Small intestine (tissue), 7 donors: ENCODE data around the gene FGF16. TPM values are rescaled to one million over a fixed set of nuclear protein-coding genes. Genes with fewer than 3 reads are reported as not detected.

ENCODE experiments used
- DNase-seq, 2 donors: peaks; one replicate each; pipeline versions ENCODE4 v3.0.0 to v3.0.0-alpha.2; 2013
- FAIRE-seq: peaks from 2 replicates; lab custom pipeline; 2012; peaks lifted over from hg19 to GRCh38; lab: Jason Lieb, UNC
- H3K27ac ChIP-seq, 3 donors: one replicate each; pipeline ENCODE4 v1.5.1; 2013; ENCODE audit warnings: low read length in 2 of 3, mild to moderate bottlenecking in 2 of 3, control low read depth in 1 of 3, inconsistent platforms in 1 of 3, low read depth in 1 of 3, moderate library complexity in 1 of 3
- H3K27me3 ChIP-seq, 3 donors: one replicate each; pipeline ENCODE4 v1.6.1; 2013; ENCODE audit warnings: low read length in 3 of 3, inconsistent platforms in 1 of 3; ENCODE audit not compliant: control insufficient read depth in 3 of 3, insufficient read depth in 3 of 3
- H3K36me3 ChIP-seq, 3 donors: one replicate each; pipeline ENCODE4 v1.6.1; 2013; ENCODE audit warnings: low read length in 3 of 3, inconsistent platforms in 1 of 3, low read depth in 1 of 3, mild to moderate bottlenecking in 1 of 3, moderate library complexity in 1 of 3; ENCODE audit not compliant: control insufficient read depth in 3 of 3, insufficient read depth in 2 of 3
- H3K4me1 ChIP-seq, 3 donors: one replicate each; pipeline ENCODE4 v1.6.1; 2013; ENCODE audit warnings: low read length in 2 of 3, inconsistent platforms in 1 of 3, low read depth in 1 of 3, mild to moderate bottlenecking in 1 of 3, moderate library complexity in 1 of 3; ENCODE audit not compliant: control insufficient read depth in 3 of 3, insufficient read depth in 2 of 3
- H3K4me3 ChIP-seq, 3 donors: one replicate each; pipeline ENCODE4 v1.5.1; 2013; ENCODE audit warnings: low read length in 3 of 3, control low read depth in 1 of 3, inconsistent platforms in 1 of 3, low read depth in 1 of 3, mild to moderate bottlenecking in 1 of 3, moderate library complexity in 1 of 3
- H3K9me3 ChIP-seq, 2 donors: one replicate each; pipeline ENCODE4 v1.6.1; 2013; ENCODE audit warnings: low read depth in 1 of 2, low read length in 1 of 2; ENCODE audit not compliant: control insufficient read depth in 2 of 2, insufficient read depth in 1 of 2
- WGBS, 3 donors: extraction: QIAGEN DNeasy Blood & Tissue Kit; methylation state at CpG; one replicate each; pipeline ENCODE4 v1.1.7; 2013; 5-methylcytosine and 5-hydroxymethylcytosine counted together
- polyA plus RNA-seq, 4 donors: library from polyadenylated mRNA; stranded (reverse) in 3 of 4; unstranded in 1 of 4; fragments of 200-250 nt in 3 of 4; fragments of 120-200 nt in 1 of 4; gene quantifications; one replicate each; pipeline versions ENCODE4 v1.2.1 to v1.2.3, GENCODE V29; 2013
- donor health status: healthy with polysubstance abuse.
- donor health status: control.
- donor health status: control.
- donor health status: Bipolar disorder and iron deficiency.
- donor health status: healthy.

Gene FGF16
- polyA plus RNA-seq, 4 donors: 0.06 TPM; not detected in 3

DNA sequence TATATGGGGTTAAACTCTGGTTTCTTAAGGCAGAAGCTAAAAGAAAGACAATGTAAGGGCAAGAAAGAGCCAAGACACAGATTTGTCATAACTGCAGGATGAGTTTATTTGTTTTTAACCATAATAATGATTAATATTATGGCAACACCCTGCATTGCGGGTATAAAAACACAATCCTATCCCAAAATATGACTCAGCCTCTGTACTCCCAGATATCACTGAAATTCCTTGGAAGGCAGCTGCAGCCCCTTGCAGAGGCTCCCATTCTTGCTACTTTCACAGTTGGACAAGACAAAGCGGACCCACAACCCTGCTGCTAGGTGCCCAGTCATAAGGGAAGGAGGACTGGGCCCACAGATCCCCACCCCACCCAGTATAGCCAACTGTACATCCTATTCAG lies 20.4 kb upstream of the FGF16 start:
- Histone ChIP-seq H3K36me3 (no peaks in the 10 kb centered on the region), H3K4me1 (no peaks in the 10 kb centered on the region), H3K27me3 (no peaks in the 10 kb centered on the region), H3K9me3 (no peaks in the 10 kb centered on the region), H3K27ac (no peak overlapping the region), H3K4me3 (no peak overlapping the region)
- DNase-seq (no peak), FAIRE-seq (no peak)
- 68 to 88% (median 80%) methylated on average over 2 of the region's 2 CpGs for WGBS, 3 donors

DNA sequence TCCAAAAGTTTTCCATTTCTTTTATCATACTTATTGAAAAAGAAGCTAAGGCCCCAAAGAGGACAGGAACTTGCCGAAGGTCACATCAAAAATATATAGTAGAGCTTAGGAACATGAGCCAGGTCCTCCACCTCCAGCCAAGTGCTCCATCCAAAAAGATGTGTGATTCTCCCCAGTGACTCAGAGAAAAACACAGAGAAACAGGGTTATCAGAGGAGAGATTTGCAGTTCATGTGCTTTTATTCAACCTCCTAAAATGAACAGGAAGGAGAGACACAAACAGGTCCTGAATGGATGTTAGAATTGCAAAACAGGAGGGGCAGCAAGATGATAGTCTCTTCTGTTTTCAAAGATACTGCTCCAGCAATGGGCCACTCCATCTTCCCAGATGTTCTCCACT lies 19.6 kb upstream of the FGF16 start:
- no peak for DNase-seq
- Histone ChIP-seq H3K9me3 (no peaks in the 10 kb centered on the region), H3K4me3 (no peak overlapping the region), H3K27me3 (no peaks in the 10 kb centered on the region), H3K27ac (no peak overlapping the region), H3K4me1 (no peaks in the 10 kb centered on the region), H3K36me3 (no peaks in the 10 kb centered on the region)
- WGBS, 3 donors: 80 to 100% (median 93%) methylated on average over 1 of the region's 1 CpG
- no peak for FAIRE-seq

DNA sequence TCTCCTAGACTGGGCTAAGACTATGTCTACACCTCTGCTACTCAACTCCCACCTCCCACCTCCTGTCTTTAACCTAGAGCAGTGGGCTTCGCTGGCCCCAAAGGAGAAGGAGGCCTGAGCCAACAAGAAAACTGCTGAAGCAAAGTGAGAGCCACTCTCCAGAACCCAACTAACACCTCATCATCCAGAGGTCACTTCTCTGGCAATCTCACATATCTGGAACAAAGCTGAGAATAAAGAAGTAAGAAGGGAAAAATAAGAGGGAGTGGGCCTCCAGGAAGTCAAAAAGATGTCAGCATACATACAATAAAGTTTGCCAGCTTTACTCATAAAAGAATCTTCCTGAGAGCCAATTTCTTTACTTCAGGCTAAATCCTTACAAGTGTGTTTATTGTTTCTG lies 18.6 kb upstream of the FGF16 start:
- no peaks in the 10 kb centered on the region for H3K4me1 ChIP-seq
- H3K27ac ChIP-seq: no peak overlapping the region
- FAIRE-seq (no peak), DNase-seq (no peak)
- H3K36me3 ChIP-seq: no peaks in the 10 kb centered on the region
- H3K4me3 ChIP-seq: no peak overlapping the region
- H3K27me3 ChIP-seq: no peaks in the 10 kb centered on the region
- WGBS, 3 donors: 50 to 74% (median 58%) methylated on average over 1 of the region's 1 CpG
- H3K9me3 ChIP-seq: no peaks in the 10 kb centered on the region

DNA sequence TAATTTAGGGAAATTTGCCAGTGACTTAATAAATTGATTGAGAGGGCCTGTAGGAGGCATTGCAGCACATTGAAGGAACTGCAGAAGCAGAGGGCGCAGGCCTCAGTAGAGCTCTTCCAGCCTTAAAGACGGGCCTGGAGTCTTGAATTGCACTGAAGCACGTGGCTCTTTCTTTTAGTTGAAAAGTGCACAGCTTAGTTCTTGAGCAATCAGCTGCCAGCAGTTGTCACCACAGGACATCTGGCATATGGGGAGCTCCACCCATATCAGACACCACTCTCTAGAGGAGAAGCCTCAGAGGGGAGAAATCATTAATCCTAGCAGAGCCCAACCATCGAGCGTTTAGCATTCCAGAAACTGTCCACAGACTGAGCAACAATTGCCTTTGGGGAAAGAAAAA lies 16.0 kb upstream of the FGF16 start:
- H3K9me3 ChIP-seq: no peaks in the 10 kb centered on the region
- H3K27me3 ChIP-seq: no peaks in the 10 kb centered on the region
- DNase-seq: no peak
- no peaks in the 10 kb centered on the region for H3K4me1 ChIP-seq
- no peak overlapping the region for H3K4me3 ChIP-seq
- FAIRE-seq: no peak
- WGBS, 3 donors: 38 to 54% (median 46%) methylated on average over 5 of the region's 5 CpGs
- H3K27ac ChIP-seq: no peak overlapping the region
- no peaks in the 10 kb centered on the region for H3K36me3 ChIP-seq

DNA sequence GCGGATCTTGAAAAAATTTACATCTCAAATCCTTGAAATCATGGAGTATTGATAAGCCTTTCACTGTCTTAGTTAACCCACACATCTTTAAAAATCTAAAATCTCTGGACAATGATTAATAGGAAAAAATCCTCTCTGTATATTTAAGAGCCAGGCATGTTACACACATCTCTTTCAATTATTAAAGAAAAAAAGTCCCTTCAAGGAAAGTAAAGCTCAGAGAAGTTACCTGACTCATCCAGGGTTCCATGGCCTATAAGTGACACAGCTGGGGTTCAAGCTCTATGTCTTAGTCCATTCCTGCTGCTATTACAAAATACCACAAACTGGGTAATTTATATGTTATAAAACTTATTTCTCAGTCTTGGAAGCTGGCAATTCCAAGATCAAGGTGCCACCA lies 14.2 kb upstream of the FGF16 start:
- no peak for FAIRE-seq
- H3K27ac ChIP-seq: no peak overlapping the region
- H3K9me3 ChIP-seq: no peaks in the 10 kb centered on the region
- H3K36me3 ChIP-seq: no peaks in the 10 kb centered on the region
- H3K4me3 ChIP-seq: no peak overlapping the region
- H3K27me3 ChIP-seq: no peaks in the 10 kb centered on the region
- 63 to 90% (median 80%) methylated on average over 1 of the region's 1 CpG for WGBS, 3 donors
- no peak for DNase-seq
- H3K4me1 ChIP-seq: no peaks in the 10 kb centered on the region

DNA sequence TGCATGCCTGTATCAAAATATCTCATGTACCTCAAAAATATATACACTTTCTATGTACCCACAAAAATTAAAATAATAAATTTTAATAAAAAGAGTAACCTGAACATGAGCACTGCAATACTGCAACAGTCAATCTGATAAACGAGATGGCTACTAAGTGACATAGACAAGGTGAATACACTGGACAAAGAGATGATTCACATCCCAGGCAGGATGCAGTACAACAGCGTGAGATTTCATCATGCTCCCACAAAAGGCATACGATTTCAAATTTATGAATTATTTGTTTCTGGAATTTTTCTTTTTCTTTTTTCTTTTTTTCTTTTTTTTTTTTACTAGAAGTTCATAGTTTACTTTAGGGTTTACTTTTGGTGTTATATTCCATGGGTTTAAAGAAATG lies 12.2 kb upstream of the FGF16 start:
- FAIRE-seq: no peak
- DNase-seq: no peak
- Histone ChIP-seq H3K36me3 (no peaks in the 10 kb centered on the region), H3K9me3 (no peaks in the 10 kb centered on the region), H3K4me1 (no peaks in the 10 kb centered on the region), H3K4me3 (no peak overlapping the region), H3K27ac (no peak overlapping the region), H3K27me3 (no peaks in the 10 kb centered on the region)
- WGBS, 3 donors: 69 to 91% (median 88%) methylated on average over 3 of the region's 3 CpGs

DNA sequence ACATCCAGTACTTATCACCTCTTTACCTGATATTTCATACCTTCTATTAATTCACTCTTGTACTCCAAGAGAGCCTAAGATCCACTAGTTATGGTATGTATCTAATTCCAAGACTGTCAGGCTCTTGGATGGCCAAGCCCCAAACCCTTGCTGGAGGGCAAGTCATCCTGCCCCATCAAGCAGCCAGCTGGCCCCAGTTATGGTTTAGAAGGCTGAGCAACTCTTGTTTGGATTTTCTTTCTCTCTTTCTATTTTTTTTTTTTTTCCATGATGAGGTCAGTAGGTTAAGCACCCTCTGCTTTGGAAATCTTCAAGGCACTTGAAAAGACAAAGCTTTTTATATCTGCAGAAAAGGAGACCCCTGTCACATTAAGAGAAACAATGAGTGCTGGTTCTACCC lies 10.9 kb upstream of the FGF16 start:
- H3K36me3 ChIP-seq: no peaks in the 10 kb centered on the region
- H3K9me3 ChIP-seq: no peaks in the 10 kb centered on the region
- no peak overlapping the region for H3K4me3 ChIP-seq
- no peaks in the 10 kb centered on the region for H3K4me1 ChIP-seq
- DNase-seq (no peak), FAIRE-seq (no peak)
- no peak overlapping the region for H3K27ac ChIP-seq
- no peaks in the 10 kb centered on the region for H3K27me3 ChIP-seq

DNA sequence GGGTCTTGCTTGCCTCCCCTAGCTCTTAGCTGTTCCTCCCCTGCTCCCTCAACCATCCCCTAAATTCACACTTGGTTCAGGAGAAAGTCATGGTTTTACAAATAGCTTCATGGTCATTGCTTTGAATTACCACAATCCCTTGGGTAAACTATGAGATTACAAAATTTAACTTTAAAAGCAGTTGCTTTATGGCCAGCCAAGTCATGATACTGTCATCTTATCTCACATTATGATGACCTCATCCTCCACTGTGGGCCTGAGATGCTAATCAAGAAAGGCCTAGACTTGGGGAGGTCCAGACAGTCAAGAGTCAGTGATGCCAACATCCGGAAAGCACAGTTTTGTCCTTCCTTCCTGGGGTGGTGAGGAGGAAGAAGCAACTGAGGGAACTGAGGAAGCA lies 10.5 kb upstream of the FGF16 start:
- FAIRE-seq: no peak
- H3K4me1 ChIP-seq: no peaks in the 10 kb centered on the region
- WGBS, 3 donors: 66 to 88% (median 82%) methylated on average over 1 of the region's 1 CpG
- H3K27ac ChIP-seq: no peak overlapping the region
- no peak for DNase-seq
- H3K36me3 ChIP-seq: no peaks in the 10 kb centered on the region
- H3K27me3 ChIP-seq: no peaks in the 10 kb centered on the region
- H3K4me3 ChIP-seq: no peak overlapping the region
- H3K9me3 ChIP-seq: no peaks in the 10 kb centered on the region

DNA sequence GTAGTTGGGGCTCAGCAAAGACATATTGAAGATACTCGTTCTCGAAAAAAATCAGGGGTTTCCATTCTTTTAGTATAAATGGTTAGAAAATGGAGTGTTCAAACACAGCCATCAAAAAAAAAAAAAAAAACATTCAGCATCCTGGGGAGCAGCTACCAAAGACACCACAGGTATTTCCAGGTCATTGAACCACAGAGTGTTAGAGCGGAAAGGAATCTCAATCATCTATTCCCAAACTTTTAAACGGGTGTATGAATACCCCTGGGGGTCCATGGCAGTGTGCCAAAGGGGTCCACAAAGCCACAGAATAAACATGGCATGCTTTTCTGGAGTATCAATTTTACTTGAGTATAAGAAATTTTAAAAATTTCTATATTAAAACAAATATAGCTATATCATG lies 6.9 kb upstream of the FGF16 start:
- Histone ChIP-seq H3K27ac (no peak overlapping the region), H3K4me3 (no peak overlapping the region), H3K4me1 (no peaks in the 10 kb centered on the region), H3K9me3 (no peaks in the 10 kb centered on the region), H3K36me3 (no peaks in the 10 kb centered on the region), H3K27me3 (no peaks in the 10 kb centered on the region)
- 62 to 78% (median 75%) methylated on average over 4 of the region's 4 CpGs for WGBS, 3 donors
- no peak for FAIRE-seq
- no peak for DNase-seq
